ENCODE results near the gene HCN3. TPM values are rescaled to one million over a fixed set of nuclear protein-coding genes. Genes with fewer than 3 reads are reported as not detected.

The HCN3 gene
- total RNA-seq, 3 donors from 2014 or later, result 1.3 to 2.3 (median 2.3) TPM

DNA sequence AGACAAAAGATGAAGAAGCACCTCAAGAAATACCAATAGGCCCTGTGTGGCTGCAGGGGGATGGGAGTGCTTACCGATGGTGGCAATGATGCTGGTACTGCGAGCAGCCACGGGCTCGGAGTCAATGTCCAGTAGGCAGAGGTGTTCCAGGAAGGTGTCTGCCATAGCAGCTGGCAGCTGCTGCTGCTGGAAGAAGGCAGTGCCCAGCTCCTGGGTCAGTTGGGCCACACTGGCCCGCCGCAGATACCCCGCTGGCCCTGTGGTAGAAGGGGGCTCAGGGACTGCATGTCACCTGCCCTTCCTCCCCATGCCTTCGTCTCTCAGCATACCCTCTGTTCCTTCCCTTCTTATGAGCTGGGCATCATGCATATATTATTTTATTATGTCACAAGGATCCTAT, 22.8 kb downstream of the HCN3 start:
- no peak for TF ChIP-seq POLR2AphosphoS5 (IDR thresholded peaks at IDR 0.05)
- TF ChIP-seq POLR2A (IDR thresholded peaks at IDR 0.05), result no peak
- TF ChIP-seq, protein P1, sequence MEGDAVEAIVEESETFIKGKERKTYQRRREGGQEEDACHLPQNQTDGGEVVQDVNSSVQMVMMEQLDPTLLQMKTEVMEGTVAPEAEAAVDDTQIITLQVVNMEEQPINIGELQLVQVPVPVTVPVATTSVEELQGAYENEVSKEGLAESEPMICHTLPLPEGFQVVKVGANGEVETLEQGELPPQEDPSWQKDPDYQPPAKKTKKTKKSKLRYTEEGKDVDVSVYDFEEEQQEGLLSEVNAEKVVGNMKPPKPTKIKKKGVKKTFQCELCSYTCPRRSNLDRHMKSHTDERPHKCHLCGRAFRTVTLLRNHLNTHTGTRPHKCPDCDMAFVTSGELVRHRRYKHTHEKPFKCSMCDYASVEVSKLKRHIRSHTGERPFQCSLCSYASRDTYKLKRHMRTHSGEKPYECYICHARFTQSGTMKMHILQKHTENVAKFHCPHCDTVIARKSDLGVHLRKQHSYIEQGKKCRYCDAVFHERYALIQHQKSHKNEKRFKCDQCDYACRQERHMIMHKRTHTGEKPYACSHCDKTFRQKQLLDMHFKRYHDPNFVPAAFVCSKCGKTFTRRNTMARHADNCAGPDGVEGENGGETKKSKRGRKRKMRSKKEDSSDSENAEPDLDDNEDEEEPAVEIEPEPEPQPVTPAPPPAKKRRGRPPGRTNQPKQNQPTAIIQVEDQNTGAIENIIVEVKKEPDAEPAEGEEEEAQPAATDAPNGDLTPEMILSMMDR (IDR thresholded peaks at IDR 0.05), result no peak
- no peak overlapping the region for H3K4me3 ChIP-seq
- H3K36me3 ChIP-seq, result no peaks in the 10 kb centered on the region
- peaks cover 0 to 16% of the 10 kb centered on the region in 2 donors for H3K27me3 ChIP-seq
- H3K4me1 ChIP-seq, result no peaks in the 10 kb centered on the region
- no peaks in the 10 kb centered on the region for H3K9me3 ChIP-seq
- no peak overlapping the region for H3K27ac ChIP-seq
- intact Hi-C loops (cut with DNase I; ENCODE audit: low total_unique reads), result no loop called here
- no peak for DNase-seq (ENCODE audit: low spot score in 2 of 2)

DNA sequence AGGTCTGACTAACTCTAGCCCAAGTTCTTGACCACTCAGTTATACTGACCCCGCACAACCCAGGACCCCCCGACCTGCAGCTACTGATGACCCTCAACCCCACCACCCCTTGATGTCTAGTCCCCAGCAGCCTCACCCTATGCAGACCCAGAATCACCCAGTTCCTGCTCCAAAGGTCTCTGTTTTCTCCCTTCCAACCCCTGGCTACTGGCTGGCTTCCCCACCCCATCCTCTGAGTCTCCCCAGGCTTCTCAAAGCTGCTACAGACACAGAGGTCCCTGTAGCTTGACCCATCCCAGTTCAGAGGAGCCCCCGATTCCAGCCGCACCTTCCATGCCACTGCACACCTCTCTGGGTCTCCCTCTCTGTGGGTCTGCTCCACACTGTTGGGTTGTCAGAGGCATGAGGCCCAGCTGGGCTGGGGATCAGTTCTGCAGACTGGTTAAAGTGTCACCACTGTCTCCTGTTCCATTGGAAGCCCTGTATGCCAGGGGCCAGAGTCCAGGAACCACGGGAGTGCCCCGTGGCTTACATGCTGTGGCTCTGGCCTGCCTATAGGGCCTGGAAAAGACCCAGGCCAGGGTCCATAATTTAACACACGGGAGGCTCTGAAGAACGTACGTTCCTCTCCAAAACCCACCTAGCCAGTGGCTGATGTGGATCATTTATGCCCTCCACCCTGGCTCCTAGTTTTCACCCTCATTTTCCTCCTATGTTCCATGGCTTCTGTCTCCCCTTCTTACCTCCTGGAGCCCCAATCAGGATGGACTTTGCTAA, 23.5 kb downstream of the HCN3 start:
- TF ChIP-seq POLR2AphosphoS5 (IDR thresholded peaks at IDR 0.05), result no peak
- no peak for DNase-seq (ENCODE audit: low spot score in 2 of 2)

DNA sequence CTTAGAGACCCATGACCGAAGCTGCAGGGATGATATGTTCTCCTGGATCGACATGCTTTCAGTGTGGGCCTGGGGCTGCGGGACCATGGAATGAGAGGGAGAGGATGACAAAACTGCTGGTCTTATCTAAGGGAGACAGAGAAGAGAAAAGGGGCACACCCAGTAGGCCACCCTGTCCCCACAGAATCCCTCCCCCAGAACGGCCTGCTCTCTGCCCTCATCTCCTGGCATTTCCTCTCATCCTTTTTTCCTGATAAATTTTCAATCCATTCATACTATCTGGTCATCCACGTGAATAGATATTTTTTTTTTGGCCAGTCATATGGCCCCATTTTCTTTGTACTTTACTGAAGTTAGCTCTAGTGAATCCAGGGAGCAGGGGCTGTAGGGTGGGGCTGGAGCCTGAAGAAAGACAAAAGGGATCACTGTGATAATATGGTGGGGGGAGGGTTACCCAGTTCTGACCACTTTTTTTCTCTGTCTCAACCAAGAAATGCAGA, 24.1 kb downstream of the HCN3 start, which contains the start of gene PKLR:
PKLR (minus strand) TSS at position 97 of the 500 bp plus-strand sequence; CDS start at position 54, 43 bp downstream.
- intact Hi-C loops (cut with DNase I; ENCODE audit: low total_unique reads), result no loop called here

More for the DNA sequence above, 23.5 kb downstream of the HCN3 start:
- Histone ChIP-seq H3K36me3 (no peaks in the 10 kb centered on the region), H3K9me3 (no peaks in the 10 kb centered on the region), H3K4me1 (no peaks in the 10 kb centered on the region), H3K4me3 (no peak overlapping the region), H3K27ac (no peak overlapping the region), H3K27me3 (peaks cover 0 to 9% of the 10 kb centered on the region in 2 donors)
- intact Hi-C loops (cut with DNase I; ENCODE audit: low total_unique reads), result no loop called here

DNA sequence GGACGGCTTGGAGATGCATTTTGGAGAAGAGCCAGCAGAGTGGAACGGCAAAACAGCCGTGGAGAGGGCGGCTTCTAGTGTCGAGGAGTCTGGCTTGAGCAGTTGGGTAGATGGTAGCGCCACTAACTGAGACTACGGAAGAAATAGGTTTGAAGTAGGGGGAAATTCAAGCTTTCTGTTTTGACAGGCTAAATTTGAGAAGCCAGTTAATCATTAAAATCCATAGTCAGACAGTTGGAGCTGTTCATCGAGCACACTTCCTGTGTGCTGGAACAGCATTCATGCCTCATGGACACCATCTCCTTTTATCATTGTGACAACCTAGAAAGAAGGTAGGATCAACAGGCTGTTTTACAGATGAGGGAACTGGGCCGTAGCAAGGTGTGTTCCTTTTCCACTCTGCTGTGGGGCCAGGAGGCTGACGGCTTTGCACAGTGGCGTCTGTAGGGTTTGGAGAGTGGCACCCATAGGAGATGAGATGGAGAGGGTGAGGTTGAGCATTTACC, 27.3 kb downstream of the HCN3 start:
- H3K9me3 ChIP-seq, result no peaks in the 10 kb centered on the region
- H3K27ac ChIP-seq, result no peak overlapping the region
- H3K4me1 ChIP-seq, result peaks cover 0 to 3% of the 10 kb centered on the region in 2 donors
- H3K36me3 ChIP-seq, result no peaks in the 10 kb centered on the region
- TF ChIP-seq POLR2A (IDR thresholded peaks at IDR 0.05), result no peak
- no peaks in the 10 kb centered on the region for H3K27me3 ChIP-seq
- intact Hi-C loops (cut with DNase I; ENCODE audit: low total_unique reads), result no loop called here
- H3K4me3 ChIP-seq, result no peak overlapping the region
- DNase-seq (ENCODE audit: low spot score in 2 of 2), result no peak

More for the DNA sequence above, 24.1 kb downstream of the HCN3 start, which contains the start of gene PKLR:
- no peak within 1 kb of the TSS for H3K4me3 ChIP-seq
- no peaks in the 10 kb centered on the region for H3K4me1 ChIP-seq
- H3K27me3 ChIP-seq, result peaks cover 0 to 4% of the 10 kb centered on the region in 2 donors
- H3K9me3 ChIP-seq, result no peaks in the 10 kb centered on the region
- H3K36me3 ChIP-seq, result no peaks in the 10 kb centered on the region
- H3K27ac ChIP-seq, result no peak within 1 kb of the TSS
- DNase-seq (ENCODE audit: low spot score in 2 of 2), result no peak
- TF ChIP-seq, protein P1 (IDR thresholded peaks at IDR 0.05), result no peak
- no peak for TF ChIP-seq POLR2A (IDR thresholded peaks at IDR 0.05)
- no peak for TF ChIP-seq POLR2AphosphoS5 (IDR thresholded peaks at IDR 0.05)

DNA sequence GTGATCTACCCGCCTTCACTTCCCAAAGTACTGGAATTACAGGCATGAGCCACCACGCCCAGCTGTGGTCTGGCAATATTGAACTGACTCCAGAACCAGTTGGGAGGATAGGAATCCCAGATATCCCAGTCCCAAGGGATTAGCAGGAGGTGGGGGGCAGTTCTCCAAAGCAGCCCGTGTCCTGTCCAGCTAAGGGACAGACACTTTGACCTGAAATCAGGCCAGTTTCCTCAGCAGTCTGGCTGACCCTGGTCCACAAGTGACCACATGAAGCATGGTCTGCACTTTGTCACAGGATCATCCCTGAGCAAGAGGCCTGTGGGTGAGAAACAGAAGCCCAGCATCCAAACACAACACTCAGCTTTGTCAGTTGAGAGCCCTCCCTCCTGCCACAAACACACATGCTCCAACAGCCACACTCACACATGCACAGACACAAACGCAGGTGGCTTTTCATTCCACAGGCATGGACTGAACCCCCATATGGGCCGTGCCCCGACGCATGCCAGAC, 28.7 kb downstream of the HCN3 start:
- TF ChIP-seq, protein P1 (IDR thresholded peaks at IDR 0.05), result no peak
- TF ChIP-seq POLR2AphosphoS5 (IDR thresholded peaks at IDR 0.05), result no peak
- TF ChIP-seq POLR2A (IDR thresholded peaks at IDR 0.05), result no peak
- H3K4me3 ChIP-seq, result no peak overlapping the region
- no peaks in the 10 kb centered on the region for H3K9me3 ChIP-seq
- H3K36me3 ChIP-seq, result no peaks in the 10 kb centered on the region
- intact Hi-C loops (cut with DNase I; ENCODE audit: low total_unique reads), result no loop called here
- H3K4me1 ChIP-seq, result peaks cover 0 to 9% of the 10 kb centered on the region in 2 donors
- DNase-seq (ENCODE audit: low spot score in 2 of 2), result no peak
- no peak overlapping the region for H3K27ac ChIP-seq
- H3K27me3 ChIP-seq, result no peaks in the 10 kb centered on the region

DNA sequence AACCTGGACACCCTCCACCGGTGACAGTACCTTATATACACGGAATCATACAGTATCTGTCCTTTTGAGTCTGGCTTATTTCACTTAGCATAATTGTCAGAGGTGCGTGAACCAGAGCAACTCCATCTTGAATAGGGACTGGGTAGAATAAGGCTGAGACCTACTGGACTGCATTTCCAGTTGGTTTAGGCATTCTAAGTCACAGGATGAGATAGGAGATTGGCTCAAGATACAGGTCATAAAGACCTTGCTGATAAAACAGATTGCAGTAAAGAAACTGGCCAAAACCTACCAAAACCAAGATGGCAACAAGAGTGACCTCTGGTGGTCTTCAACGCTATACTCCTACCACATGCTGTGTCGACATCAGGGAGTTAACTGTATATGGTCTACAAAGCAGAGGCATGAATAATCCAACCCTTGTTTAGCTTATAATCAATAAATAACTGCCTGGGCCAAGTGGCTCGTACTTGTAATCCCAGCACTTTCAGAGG, 30.0 kb downstream of the HCN3 start:
- Histone ChIP-seq H3K27me3 (no peaks in the 10 kb centered on the region), H3K4me3 (no peak overlapping the region), H3K9me3 (no peaks in the 10 kb centered on the region), H3K27ac (no peak overlapping the region), H3K4me1 (peaks cover 0 to 9% of the 10 kb centered on the region in 2 donors), H3K36me3 (no peaks in the 10 kb centered on the region)
- TF ChIP-seq POLR2AphosphoS5 (IDR thresholded peaks at IDR 0.05) (no peak), POLR2A (IDR thresholded peaks at IDR 0.05) (no peak)
- TF ChIP-seq, protein P1 (IDR thresholded peaks at IDR 0.05), result no peak
- DNase-seq (ENCODE audit: low spot score in 2 of 2), result no peak
- intact Hi-C loops (cut with DNase I; ENCODE audit: low total_unique reads), result no loop called here
